GM23338 (cell line): ENCODE measurements around the gene EYS. TPM values are rescaled to one million over a fixed set of nuclear protein-coding genes. Genes with fewer than 3 reads are reported as not detected.

ENCODE experiments used
- ATAC-seq: fragments of 200-7000 bp; cut with Tn5 transposase; 3 replicates; pipeline ENCODE4 v1.9.1; 2020
- DNase-seq: peaks from one replicate; pipeline ENCODE4 v3.0.0-alpha.2; 2015; ENCODE audit warnings: low spot score
- H2AFZ ChIP-seq: fragments of 200-600 bp; sonication (generic); 2 replicates; pipeline ENCODE4 v1.8.0; 2016; ENCODE audit warnings: antibody characterized with exemption, mild to moderate bottlenecking, moderate library complexity
- H3F3A ChIP-seq: fragments of 200-600 bp; sonication (generic); replicated peaks from 2 replicates; pipeline ENCODE4 v1.8.0; 2017; ENCODE audit warnings: antibody characterized with exemption, mixed run types, low read depth
- H3K27ac ChIP-seq: fragments of 200-600 bp; sonication (generic); 2 replicates; pipeline ENCODE4 v1.6.1; 2016; ENCODE audit warnings: low read depth
- H3K27me3 ChIP-seq: fragments of 200-600 bp; sonication (generic); 2 replicates; pipeline ENCODE4 v1.8.0; 2016; ENCODE audit warnings: mild to moderate bottlenecking, mixed run types, moderate library complexity; ENCODE audit not compliant: insufficient read depth
- H3K36me3 ChIP-seq: fragments of 200-600 bp; sonication (generic); 2 replicates; pipeline ENCODE4 v1.8.0; 2016; ENCODE audit warnings: mild to moderate bottlenecking; ENCODE audit not compliant: insufficient read depth
- H3K4me1 ChIP-seq: fragments of 200-600 bp; sonication (generic); 2 replicates; pipeline ENCODE4 v1.8.0; 2016; ENCODE audit warnings: mild to moderate bottlenecking, moderate library complexity; ENCODE audit not compliant: insufficient read depth
- H3K4me2 ChIP-seq: fragments of 200-600 bp; sonication (generic); 2 replicates; pipeline ENCODE4 v1.7.1; 2017; ENCODE audit warnings: mixed run types
- H3K4me3 ChIP-seq: fragments of 200-600 bp; sonication (generic); 2 replicates; pipeline ENCODE4 v1.6.1; 2016; ENCODE audit warnings: mixed run types
- H3K79me2 ChIP-seq: fragments of 200-600 bp; sonication (generic); replicated peaks from 2 replicates; pipeline ENCODE4 v1.8.0; 2017; ENCODE audit warnings: mild to moderate bottlenecking; ENCODE audit not compliant: insufficient read depth
- H3K9me2 ChIP-seq: fragments of 200-600 bp; sonication (generic); 2 replicates; pipeline ENCODE4 v1.8.0; 2017; ENCODE audit not compliant: insufficient read depth
- H4K20me1 ChIP-seq: fragments of 200-600 bp; sonication (generic); replicated peaks from 2 replicates; pipeline ENCODE4 v1.8.0; 2017; ENCODE audit warnings: mild to moderate bottlenecking; ENCODE audit not compliant: insufficient read depth
- H3K27ac Mint-ChIP-seq: 2 replicates; pipeline ENCODE4 v1.8.0; 2020; ENCODE audit warnings: inconsistent platforms, mild to moderate bottlenecking, moderate library complexity, mixed read lengths
- H3K27me3 Mint-ChIP-seq: 3 replicates; pipeline ENCODE4 v1.8.0; 2022; ENCODE audit warnings: low read depth, mild to moderate bottlenecking, moderate library complexity, mixed read lengths, inconsistent platforms; ENCODE audit not compliant: insufficient read depth, poor library complexity
- H3K36me3 Mint-ChIP-seq: 3 replicates; pipeline ENCODE4 v1.8.0; 2021; ENCODE audit warnings: low read depth, mild to moderate bottlenecking, inconsistent platforms, moderate library complexity, mixed read lengths
- H3K4me1 Mint-ChIP-seq: 3 replicates; pipeline ENCODE4 v1.8.0; 2020; ENCODE audit warnings: mild to moderate bottlenecking, inconsistent platforms, mixed read lengths
- H3K4me3 Mint-ChIP-seq: 3 replicates; pipeline ENCODE4 v1.8.0; 2021; ENCODE audit warnings: moderate library complexity, mild to moderate bottlenecking, inconsistent platforms, mixed read lengths
- H3K9me3 Mint-ChIP-seq: 3 replicates; pipeline ENCODE4 v1.8.0; 2020; ENCODE audit warnings: moderate library complexity, mild to moderate bottlenecking, inconsistent platforms, mixed read lengths
- CREB1 ChIP-seq: fragments of 250-450 bp; sonication (Bioruptor Pico); IDR thresholded peaks from 2 replicates; pipeline ENCODE4 v1.5.0; 2020; ENCODE audit warnings: low read depth, mild to moderate bottlenecking, moderate library complexity
- CTCF ChIP-seq, 2 experiments: fragments of 200-600 bp in 1 of 2; sonication (generic) in 1 of 2; conservative IDR thresholded peaks; 2 replicates each; pipeline versions ENCODE4 v1.5.1 to v1.6.1; 2016 to 2017; ENCODE audit warnings: antibody characterized with exemption in 2 of 2, low read depth in 2 of 2, mild to moderate bottlenecking in 2 of 2, moderate library complexity in 1 of 2
- ETS1 ChIP-seq: IDR thresholded peaks from 2 replicates; pipeline ENCODE4 v1.6.1; 2016; ENCODE audit warnings: antibody characterized with exemption
- EZH2 ChIP-seq: fragments of 200-600 bp; sonication (generic); IDR thresholded peaks from one replicate; pipeline ENCODE4 v1.8.0; 2017; ENCODE audit warnings: antibody characterized with exemption, mild to moderate bottlenecking, low read depth; ENCODE audit not compliant: unreplicated experiment
- EZH2phosphoT487 ChIP-seq: fragments of 200-600 bp; sonication (generic); IDR thresholded peaks from one replicate; pipeline ENCODE4 v1.8.1; 2018; ENCODE audit warnings: antibody characterized with exemption; ENCODE audit not compliant: unreplicated experiment
- JUNB ChIP-seq: IDR thresholded peaks from one replicate; pipeline ENCODE4 v1.6.1; 2016; ENCODE audit warnings: antibody characterized with exemption; ENCODE audit not compliant: unreplicated experiment
- NANOG ChIP-seq: IDR thresholded peaks from 2 replicates; pipeline ENCODE4 v1.6.1; 2016; ENCODE audit warnings: antibody characterized with exemption, borderline replicate concordance
- POLR2AphosphoS5 ChIP-seq: IDR thresholded peaks from 2 replicates; pipeline ENCODE4 v1.6.1; 2016; ENCODE audit warnings: antibody characterized with exemption, low read depth
- REST ChIP-seq: IDR thresholded peaks from one replicate; pipeline ENCODE4 v1.6.1; 2018; ENCODE audit warnings: antibody characterized with exemption; ENCODE audit not compliant: unreplicated experiment
- STAT1 ChIP-seq: IDR thresholded peaks from one replicate; pipeline ENCODE4 v1.6.1; 2016; ENCODE audit warnings: antibody characterized with exemption; ENCODE audit not compliant: unreplicated experiment
- ZNF114 ChIP-seq: fragments of 250-450 bp; sonication (Bioruptor Pico); IDR thresholded peaks from 2 replicates; pipeline ENCODE4 v1.5.0; 2020; ENCODE audit warnings: mild to moderate bottlenecking, moderate library complexity
- ZNF331 ChIP-seq: fragments of 250-450 bp; sonication (Bioruptor Pico); IDR thresholded peaks from 2 replicates; pipeline ENCODE4 v1.5.0; 2020; ENCODE audit warnings: low read depth, mild to moderate bottlenecking, moderate library complexity
- ZNF462 ChIP-seq: fragments of 250-450 bp; sonication (Bioruptor Pico); IDR thresholded peaks from 2 replicates; pipeline ENCODE4 v1.5.0; 2020; ENCODE audit warnings: mild to moderate bottlenecking, moderate library complexity
- polyA plus RNA-seq: library from polyadenylated mRNA; unstranded; fragments of >200 nt; fragmentation: Nextera tagmentation; extraction: Ambion mirVana; gene quantifications from 2 replicates; pipeline ENCODE4 v1.2.1, GENCODE V29; 2016
- total RNA-seq: library from RNA; depleted of rRNA; stranded (reverse); fragments of >200 nt; shearing (Covaris generic); gene quantifications from 2 replicates; pipeline ENCODE4 v1.2.3, GENCODE V29; 2014

The EYS gene
- total and polyA plus RNA-seq, 2 experiments from 2014 or later = 0.38 to 0.52 TPM

- TF ChIP-seq CREB1 (no peak), NANOG (no peak), POLR2AphosphoS5 (no peak), ZNF114 (CRISPR knock-in tag) (no peak), EZH2phosphoT487 (no peak), EZH2 (no peak)
These were observed 1359.6 kb downstream of the EYS start (continued) for GRCh38 chr6:64347411-64347810.

- H3K9me3 Mint-ChIP-seq = peaks cover 40% of the 10 kb centered on the region
- Histone ChIP-seq H3K4me3 (no peak overlapping the region), H3K27ac (no peak overlapping the region), H3F3A (no peaks in the 10 kb centered on the region), H2AFZ (0 out of 2 replicates have a peak overlapping the region, but pooled peaks have one; percentile 16), H3K79me2 (no peaks in the 10 kb centered on the region), H3K9me2 (no peaks in the 10 kb centered on the region; the same call in 1 of the 2 replicates), H4K20me1 (no peaks in the 10 kb centered on the region), H3K36me3 (no peaks in the 10 kb centered on the region), H3K27me3 (no peaks in the 10 kb centered on the region), H3K4me2 (no peak overlapping the region), H3K4me1 (no peaks in the 10 kb centered on the region)
- peaks cover 5% of the 10 kb centered on the region; the same call in 1 of the 3 replicates for H3K4me1 Mint-ChIP-seq
- no peaks in the 10 kb centered on the region; the same call in 2 of the 3 replicates for H3K36me3 Mint-ChIP-seq
- TF ChIP-seq JUNB = no peak
- no peak for TF ChIP-seq ETS1
- TF ChIP-seq REST = no peak
- TF ChIP-seq CTCF (conservative IDR thresholded peaks at IDR 0.05; ENCODE audit: low read depth in 2 of 2) = no peak
- no peak for TF ChIP-seq CREB1
- TF ChIP-seq EZH2phosphoT487 = no peak
- TF ChIP-seq ZNF114 (CRISPR knock-in tag) = no peak
- no peak for TF ChIP-seq STAT1
- no peak for TF ChIP-seq NANOG
- TF ChIP-seq ZNF331 (CRISPR knock-in tag) = no peak
- no peak for TF ChIP-seq POLR2AphosphoS5
- TF ChIP-seq EZH2 = no peak
- TF ChIP-seq ZNF462 = no peak
- ATAC-seq = no peak
- H3K27me3 Mint-ChIP-seq = no peaks in the 10 kb centered on the region
- no peak for DNase-seq
- H3K27ac Mint-ChIP-seq = no peak overlapping the region
- no peak overlapping the region for H3K4me3 Mint-ChIP-seq
These were observed 1371.8 kb downstream of the EYS start for GRCh38 chr6:64335195-64335594.
